ENCODE data around the gene ZNF695.

ZNF695 gene

DNA sequence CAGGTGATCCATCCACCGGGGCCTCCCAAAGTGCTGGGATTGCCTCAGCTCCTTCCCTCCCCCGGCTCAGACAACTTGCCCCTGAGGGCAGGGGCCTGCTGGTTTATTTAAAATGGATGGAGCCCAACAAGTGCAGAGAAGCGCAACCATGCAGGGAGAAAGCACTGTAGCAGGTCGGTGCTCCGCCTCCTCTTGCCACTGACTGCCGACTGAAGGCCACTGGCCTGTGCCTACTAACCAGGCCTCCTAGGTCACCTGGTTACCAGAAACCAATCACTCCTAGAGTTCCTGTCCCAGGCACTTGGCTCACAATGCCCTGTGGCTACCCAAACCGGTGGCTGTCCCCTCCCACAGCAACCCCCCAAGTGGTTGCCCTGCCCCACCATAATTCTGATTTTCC, 35.9 kb downstream of the ZNF695 start:
- Histone ChIP-seq H3K27ac (no peak overlapping the region), H3K27me3 (no peaks in the 10 kb centered on the region), H3K36me3 (no peaks in the 10 kb centered on the region), H3K9me3 (peaks cover 0 to 12% (median 0%) of the 10 kb centered on the region in 3 donors), H3K4me1 (no peaks in the 10 kb centered on the region), H3K4me3 (no peak overlapping the region)
- TF ChIP-seq CTCF (IDR thresholded peaks at IDR 0.05): no peak
- no peak for DNase-seq
- intact Hi-C loops (cut with DNase I; ENCODE audit: low total_unique reads): no loop called here

DNA sequence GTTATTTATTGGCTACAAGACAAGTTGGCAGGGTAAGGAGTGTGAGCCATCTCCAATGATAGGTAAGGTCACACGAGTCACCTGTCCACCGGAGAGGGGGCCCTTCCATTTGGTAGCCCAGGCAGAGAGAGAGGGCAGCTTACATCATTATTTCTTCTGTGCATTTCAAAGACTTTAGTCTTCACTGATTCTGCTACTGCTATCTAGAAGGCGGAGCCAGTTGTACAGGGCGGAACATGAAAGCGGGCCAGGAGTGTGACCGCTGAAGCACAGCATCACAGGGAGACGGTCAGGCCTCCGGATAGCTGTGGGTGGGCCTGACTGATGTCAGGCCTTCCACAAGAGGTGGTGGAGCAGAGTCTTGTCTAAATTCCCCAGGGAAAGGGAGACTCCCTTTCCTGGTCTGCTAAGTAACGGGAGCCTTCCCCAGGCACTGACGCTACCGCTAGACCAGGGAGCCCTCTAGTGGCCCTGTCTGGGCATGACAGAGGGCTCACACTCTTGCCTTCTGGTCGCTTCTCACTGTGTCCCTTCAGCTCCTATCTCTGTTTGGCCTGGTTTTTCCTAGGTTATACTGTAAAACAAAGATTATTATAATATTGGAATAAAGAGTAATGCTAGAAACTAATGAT, 36.7 kb downstream of the ZNF695 start:
- Histone ChIP-seq H3K36me3 (no peaks in the 10 kb centered on the region), H3K9me3 (peaks cover 0 to 12% (median 0%) of the 10 kb centered on the region in 3 donors), H3K27ac (no peak overlapping the region), H3K27me3 (no peaks in the 10 kb centered on the region), H3K4me3 (no peak overlapping the region), H3K4me1 (no peaks in the 10 kb centered on the region)
- TF ChIP-seq CTCF (IDR thresholded peaks at IDR 0.05): peak; percentile 64 to 80
- peak; percentile 38 to 76 for DNase-seq
- intact Hi-C loops (cut with DNase I; ENCODE audit: low total_unique reads): no loop called here

DNA sequence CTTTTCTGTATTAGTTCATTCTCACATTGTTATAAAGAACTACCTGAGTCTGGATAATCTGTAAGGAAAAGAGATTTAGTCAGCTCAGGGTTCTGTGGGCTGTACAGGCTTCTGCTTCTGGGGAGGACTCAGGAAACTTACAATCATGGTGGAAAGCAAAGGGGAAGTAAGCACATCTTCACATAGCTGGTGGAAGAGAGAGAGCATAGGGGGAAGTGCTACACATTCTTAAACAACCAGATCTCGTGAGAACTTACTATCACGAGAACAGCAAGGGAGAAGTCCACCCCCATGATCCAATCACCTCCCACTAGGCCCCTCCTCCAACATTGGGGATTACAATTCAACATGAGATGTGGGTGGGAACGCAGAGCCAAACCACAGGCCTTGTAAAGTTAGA, 38.2 kb downstream of the ZNF695 start:
- intact Hi-C loops (cut with DNase I; ENCODE audit: low total_unique reads): no loop called here
- no peaks in the 10 kb centered on the region for H3K36me3 ChIP-seq
- no peak overlapping the region for H3K4me3 ChIP-seq
- H3K9me3 ChIP-seq: peaks cover 0 to 12% (median 0%) of the 10 kb centered on the region in 3 donors
- H3K4me1 ChIP-seq: no peaks in the 10 kb centered on the region
- H3K27ac ChIP-seq: no peak overlapping the region
- DNase-seq: no peak
- H3K27me3 ChIP-seq: no peaks in the 10 kb centered on the region
- TF ChIP-seq CTCF (IDR thresholded peaks at IDR 0.05): no peak

DNA sequence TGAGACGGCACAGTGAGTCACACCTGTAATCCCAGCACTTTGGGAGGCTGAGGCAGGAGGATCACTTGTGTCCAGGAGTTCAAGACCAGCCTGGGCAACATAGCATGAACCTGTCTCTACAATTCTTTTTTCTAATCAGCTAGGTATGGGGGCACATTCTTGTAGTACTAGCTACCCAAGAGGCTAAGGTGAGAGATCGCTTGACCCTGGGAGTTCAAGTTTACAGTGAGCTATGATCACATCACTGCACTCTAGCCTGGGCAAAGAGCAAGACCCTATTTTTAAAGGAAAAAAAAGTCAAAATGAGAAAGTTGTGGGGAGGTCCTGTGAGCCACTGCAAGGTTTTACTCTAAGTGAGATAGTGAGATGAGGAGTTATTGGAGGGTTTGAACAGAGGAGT, 41.4 kb downstream of the ZNF695 start:
- Histone ChIP-seq H3K27ac (no peak overlapping the region), H3K4me3 (no peak overlapping the region), H3K4me1 (no peaks in the 10 kb centered on the region), H3K27me3 (no peaks in the 10 kb centered on the region), H3K9me3 (peaks cover 0 to 12% (median 0%) of the 10 kb centered on the region in 3 donors), H3K36me3 (no peaks in the 10 kb centered on the region)
- DNase-seq: no peak
- TF ChIP-seq CTCF (IDR thresholded peaks at IDR 0.05): no peak
- intact Hi-C loops (cut with DNase I; ENCODE audit: low total_unique reads): no loop called here

DNA sequence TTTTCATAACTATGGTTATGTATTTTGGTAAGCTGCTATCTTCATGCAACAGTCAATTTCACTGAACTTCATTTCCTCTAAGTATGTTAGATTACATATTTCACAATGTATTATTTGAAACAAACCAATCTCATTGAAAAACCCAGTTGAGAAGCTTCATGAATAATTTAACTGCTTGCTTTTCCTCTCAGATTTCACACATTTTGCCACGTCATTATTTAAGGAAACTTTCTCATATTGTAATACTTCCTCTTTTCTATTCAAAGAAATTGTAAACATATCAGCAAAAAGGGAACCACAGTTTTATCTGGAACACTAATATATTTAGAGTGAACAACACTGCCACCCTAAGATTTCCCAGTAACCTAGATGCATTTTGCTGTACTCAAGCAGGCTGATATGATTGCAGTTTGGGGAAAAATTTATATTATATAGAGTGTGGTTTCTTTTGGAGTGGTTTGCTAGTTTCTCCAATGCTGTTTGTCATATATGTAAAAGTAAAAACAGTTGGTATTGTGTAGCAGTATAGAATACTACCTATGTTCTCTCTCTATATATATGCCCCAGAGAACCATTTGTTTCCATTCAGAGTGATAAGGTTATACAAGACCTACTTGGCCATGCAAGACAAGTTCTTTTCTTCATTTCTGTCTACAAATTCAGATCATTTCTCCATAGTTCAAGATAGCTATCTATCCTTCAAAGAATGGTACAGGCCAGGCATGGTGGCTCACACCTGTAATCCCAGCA, 47.7 kb downstream of the ZNF695 start:
- Histone ChIP-seq H3K27me3 (no peaks in the 10 kb centered on the region), H3K36me3 (no peaks in the 10 kb centered on the region), H3K9me3 (no peaks in the 10 kb centered on the region), H3K27ac (no peak overlapping the region), H3K4me1 (no peaks in the 10 kb centered on the region), H3K4me3 (no peak overlapping the region)
- no peak for DNase-seq
- TF ChIP-seq CTCF (IDR thresholded peaks at IDR 0.05): no peak
- intact Hi-C loops (cut with DNase I; ENCODE audit: low total_unique reads): no loop called here
